Measurements from ENCODE around the gene PLA2R1. TPM values are rescaled to one million over a fixed set of nuclear protein-coding genes. Genes with fewer than 3 reads are reported as not detected.

Gene PLA2R1
- total RNA-seq, 3 donors from 2014 or later = 12.5 to 49.9 (median 27.9) TPM

- no peak overlapping the region for H3K27ac ChIP-seq
- no peak overlapping the region for H3K4me3 ChIP-seq
- TF ChIP-seq POLR2A (IDR thresholded peaks at IDR 0.05) (no peak), POLR2AphosphoS5 (IDR thresholded peaks at IDR 0.05) (no peak)
- TF ChIP-seq, protein P1, sequence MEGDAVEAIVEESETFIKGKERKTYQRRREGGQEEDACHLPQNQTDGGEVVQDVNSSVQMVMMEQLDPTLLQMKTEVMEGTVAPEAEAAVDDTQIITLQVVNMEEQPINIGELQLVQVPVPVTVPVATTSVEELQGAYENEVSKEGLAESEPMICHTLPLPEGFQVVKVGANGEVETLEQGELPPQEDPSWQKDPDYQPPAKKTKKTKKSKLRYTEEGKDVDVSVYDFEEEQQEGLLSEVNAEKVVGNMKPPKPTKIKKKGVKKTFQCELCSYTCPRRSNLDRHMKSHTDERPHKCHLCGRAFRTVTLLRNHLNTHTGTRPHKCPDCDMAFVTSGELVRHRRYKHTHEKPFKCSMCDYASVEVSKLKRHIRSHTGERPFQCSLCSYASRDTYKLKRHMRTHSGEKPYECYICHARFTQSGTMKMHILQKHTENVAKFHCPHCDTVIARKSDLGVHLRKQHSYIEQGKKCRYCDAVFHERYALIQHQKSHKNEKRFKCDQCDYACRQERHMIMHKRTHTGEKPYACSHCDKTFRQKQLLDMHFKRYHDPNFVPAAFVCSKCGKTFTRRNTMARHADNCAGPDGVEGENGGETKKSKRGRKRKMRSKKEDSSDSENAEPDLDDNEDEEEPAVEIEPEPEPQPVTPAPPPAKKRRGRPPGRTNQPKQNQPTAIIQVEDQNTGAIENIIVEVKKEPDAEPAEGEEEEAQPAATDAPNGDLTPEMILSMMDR (IDR thresholded peaks at IDR 0.05) = no peak
- intact Hi-C loops (cut with DNase I; ENCODE audit: low total_unique reads) = no loop called here
- H3K9me3 ChIP-seq = no peaks in the 10 kb centered on the region
- H3K27me3 ChIP-seq = no peaks in the 10 kb centered on the region
- no peak for DNase-seq (ENCODE audit: low spot score in 2 of 2)
- H3K36me3 ChIP-seq = peaks cover 3% of the 10 kb centered on the region
- H3K4me1 ChIP-seq = no peaks in the 10 kb centered on the region
Measured at GRCh38 chr2:160028431-160029269, 33.8 kb downstream of the PLA2R1 start.

GRCh38 chr2:160022162-160022561, 40.3 kb downstream of the PLA2R1 start:
- TF ChIP-seq POLR2AphosphoS5 (IDR thresholded peaks at IDR 0.05) = no peak
- TF ChIP-seq POLR2A (IDR thresholded peaks at IDR 0.05) = no peak
- TF ChIP-seq, protein P1 (IDR thresholded peaks at IDR 0.05) = no peak
- intact Hi-C loops (cut with DNase I; ENCODE audit: low total_unique reads) = no loop called here
- DNase-seq (ENCODE audit: low spot score in 2 of 2) = no peak
- Histone ChIP-seq H3K27ac (no peak overlapping the region), H3K27me3 (no peaks in the 10 kb centered on the region), H3K4me3 (no peak overlapping the region), H3K4me1 (no peaks in the 10 kb centered on the region), H3K36me3 (peaks cover 4% of the 10 kb centered on the region), H3K9me3 (peaks cover 0 to 4% of the 10 kb centered on the region in 2 donors)

DNA sequence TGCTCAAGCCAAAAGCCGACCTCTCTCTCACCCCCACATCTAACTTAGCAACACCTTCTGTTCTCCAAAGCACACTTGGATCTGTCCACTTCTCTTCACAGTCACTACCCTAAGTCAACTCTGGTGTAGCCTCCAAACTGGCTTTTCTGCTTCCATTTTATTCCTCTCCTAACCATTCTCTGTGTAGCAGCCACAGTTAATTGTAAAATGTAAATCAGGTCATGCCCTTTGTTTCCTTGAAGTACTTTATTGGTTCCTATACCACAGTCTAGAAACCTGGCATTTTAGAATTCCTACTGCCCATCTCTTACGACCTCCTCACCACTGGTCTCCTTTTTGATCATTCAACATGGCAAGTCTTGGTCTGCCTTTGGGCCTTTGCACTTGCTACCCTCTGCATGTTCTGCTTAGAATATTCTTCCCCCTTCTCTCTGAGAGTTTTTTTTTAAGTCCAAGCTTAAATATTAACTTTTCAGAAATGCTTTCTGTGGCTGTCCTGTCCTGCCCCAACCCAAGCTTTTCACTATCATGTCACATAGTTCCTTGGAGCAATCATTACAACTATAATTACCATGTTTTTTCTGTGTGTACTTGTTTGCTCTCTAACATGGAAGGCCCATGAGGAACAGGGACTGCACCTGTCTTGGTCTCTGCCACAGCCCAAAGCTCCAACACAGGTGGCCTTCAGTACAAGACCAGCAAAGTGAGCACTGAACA, 42.9 kb downstream of the PLA2R1 start:
- H3K4me1 ChIP-seq = no peaks in the 10 kb centered on the region
- peaks cover 0 to 4% of the 10 kb centered on the region in 2 donors for H3K9me3 ChIP-seq
- no peak for TF ChIP-seq POLR2A (IDR thresholded peaks at IDR 0.05)
- TF ChIP-seq, protein P1 (IDR thresholded peaks at IDR 0.05) = no peak
- no peak for TF ChIP-seq POLR2AphosphoS5 (IDR thresholded peaks at IDR 0.05)
- H3K36me3 ChIP-seq = peaks cover 4% of the 10 kb centered on the region
- H3K27ac ChIP-seq = no peak overlapping the region
- intact Hi-C loops (cut with DNase I; ENCODE audit: low total_unique reads) = no loop called here
- no peak overlapping the region for H3K4me3 ChIP-seq
- H3K27me3 ChIP-seq = no peaks in the 10 kb centered on the region
- DNase-seq (ENCODE audit: low spot score in 2 of 2) = no peak

DNA sequence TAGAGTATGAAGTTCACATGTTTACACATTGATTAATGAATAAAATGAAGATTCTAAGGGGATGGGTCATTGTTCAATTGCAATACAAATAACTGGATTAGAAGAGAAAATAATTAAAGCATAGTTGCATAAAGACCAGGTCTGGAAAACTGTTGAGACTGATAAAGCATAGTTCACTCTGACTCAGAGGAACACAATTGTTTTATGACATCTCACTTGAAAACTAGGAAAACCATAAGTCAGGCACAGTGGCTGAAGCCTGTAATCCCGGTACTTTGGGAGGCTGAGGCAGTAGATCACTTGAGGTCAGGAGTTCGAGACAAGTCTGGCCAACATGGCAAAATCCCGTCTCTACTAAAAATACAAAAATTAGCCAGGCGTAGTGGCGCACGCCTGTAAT, 46.7 kb downstream of the PLA2R1 start:
- Histone ChIP-seq H3K9me3 (no peaks in the 10 kb centered on the region), H3K4me3 (no peak overlapping the region), H3K36me3 (peaks cover 4% of the 10 kb centered on the region), H3K27ac (no peak overlapping the region), H3K4me1 (no peaks in the 10 kb centered on the region), H3K27me3 (no peaks in the 10 kb centered on the region)
- DNase-seq (ENCODE audit: low spot score in 2 of 2) = no peak
- intact Hi-C loops (cut with DNase I; ENCODE audit: low total_unique reads) = no loop called here
- no peak for TF ChIP-seq POLR2A (IDR thresholded peaks at IDR 0.05)
- TF ChIP-seq POLR2AphosphoS5 (IDR thresholded peaks at IDR 0.05) = no peak
- TF ChIP-seq, protein P1 (IDR thresholded peaks at IDR 0.05) = no peak

DNA sequence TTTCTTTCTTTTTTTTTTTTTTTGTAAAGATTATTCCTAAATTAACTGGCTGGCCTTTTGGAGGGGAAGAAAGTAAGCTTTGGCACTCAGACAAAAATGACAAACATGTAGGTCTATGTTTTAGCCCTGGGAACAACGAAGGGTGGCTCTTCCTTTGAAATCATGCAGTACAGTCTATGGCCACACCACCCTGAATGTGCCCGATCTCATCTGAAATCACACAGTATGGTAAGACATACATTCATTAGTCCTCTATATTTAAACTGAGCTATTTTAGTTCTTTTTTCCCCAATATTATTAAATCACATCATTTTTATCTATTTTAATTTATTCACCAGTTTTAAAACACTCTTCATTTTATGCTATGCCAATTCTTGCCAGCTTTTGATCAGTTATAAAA, 48.2 kb downstream of the PLA2R1 start:
- DNase-seq (ENCODE audit: low spot score in 2 of 2) = no peak
- Histone ChIP-seq H3K27me3 (no peaks in the 10 kb centered on the region), H3K9me3 (no peaks in the 10 kb centered on the region), H3K36me3 (no peaks in the 10 kb centered on the region), H3K4me1 (no peaks in the 10 kb centered on the region), H3K27ac (no peak overlapping the region), H3K4me3 (no peak overlapping the region)
- intact Hi-C loops (cut with DNase I; ENCODE audit: low total_unique reads) = no loop called here
- TF ChIP-seq, protein P1 (IDR thresholded peaks at IDR 0.05) = peak in 1 of 3 donors; percentile 23
- TF ChIP-seq POLR2AphosphoS5 (IDR thresholded peaks at IDR 0.05) = no peak
